Heart right ventricle (tissue), 16 donors: ENCODE data around the gene P3H3. TPM values are rescaled to one million over a fixed set of nuclear protein-coding genes. Genes with fewer than 3 reads are reported as not detected.
A peak's percentile ranks its signal among the peaks of the same experiment; 100 is the strongest.

Experiments
- ATAC-seq, 8 donors: fragments of 200-7000 bp; cut with Tn5 transposase; one replicate each; pipeline ENCODE4 v1.9.1; 2020; ENCODE audit warnings: mild to moderate bottlenecking in 8 of 8, moderate library complexity in 8 of 8, moderate number of reproducible peaks in 1 of 8
- DNase-seq, 2 donors: peaks; one replicate each; pipeline ENCODE4 v3.0.0-alpha.2; 2020
- H3K27ac ChIP-seq, 10 donors: fragments of 200-600 bp; sonication (generic) in 2 of 10; one replicate each; pipeline versions ENCODE4 v1.5.0 to v1.8.0; 2020 to 2022; ENCODE audit warnings: mild to moderate bottlenecking in 3 of 10
- H3K27me3 ChIP-seq, 7 donors: fragments of 200-600 bp; one replicate each; pipeline ENCODE4 v1.8.0; 2021 to 2022; ENCODE audit warnings: mild to moderate bottlenecking in 2 of 7
- H3K36me3 ChIP-seq, 9 donors: fragments of 200-600 bp; sonication (generic) in 1 of 9; one replicate each; pipeline versions ENCODE4 v1.5.0 to v1.8.0; 2020 to 2022; ENCODE audit warnings: mild to moderate bottlenecking in 2 of 9
- H3K4me1 ChIP-seq, 9 donors: fragments of 200-600 bp; sonication (generic) in 1 of 9; one replicate each; pipeline versions ENCODE4 v1.5.0 to v1.8.0; 2020 to 2022; ENCODE audit warnings: mild to moderate bottlenecking in 4 of 9
- H3K4me3 ChIP-seq, 10 donors: fragments of 200-600 bp; sonication (generic) in 2 of 10; one replicate each; pipeline versions ENCODE4 v1.5.0 to v1.8.0; 2020 to 2022; ENCODE audit warnings: mild to moderate bottlenecking in 7 of 10, moderate library complexity in 2 of 10
- H3K9me3 ChIP-seq, 11 donors: fragments of 200-600 bp in 10 of 11; sonication (generic) in 2 of 11; one replicate each; pipeline versions ENCODE4 v1.5.0 to v1.8.0; 2013 to 2022; ENCODE audit warnings: mild to moderate bottlenecking in 2 of 11, control low read depth in 1 of 11, moderate library complexity in 1 of 11
- CTCF ChIP-seq, 9 donors: fragments of 200-600 bp; sonication (generic) in 2 of 9; IDR thresholded peaks; one replicate each; pipeline versions ENCODE4 v1.5.0 to v1.8.0; 2021 to 2022; ENCODE audit warnings: antibody characterized with exemption in 9 of 9, mild to moderate bottlenecking in 5 of 9, moderate library complexity in 1 of 9
- WGBS, 2 donors: extraction: QIAGEN DNeasy Blood & Tissue Kit; methylation state at CpG; one replicate each; pipeline ENCODE4 v1.1.7; 2013; ENCODE audit warnings: inconsistent platforms in 1 of 2; 5-methylcytosine and 5-hydroxymethylcytosine counted together
- intact Hi-C, 10 donors: fragments of 100-400 bp; cut with DNase I; formaldehyde crosslinking; loops; one replicate each; pipeline versions ENCODE4 v1.11.1 to v1.14.2; 2022
- polyA plus RNA-seq, 2 donors: library from polyadenylated mRNA; stranded (reverse); fragments of 200-250 nt; gene quantifications; one replicate each; pipeline ENCODE4 v1.2.3, GENCODE V29; 2013
- total RNA-seq, 10 donors: library from RNA; stranded (reverse); fragmentation: NEBNext Ultra II Directional in 3 of 10; extraction: Animal tissue kit (Norgen Biotek cat#: 25700) in 3 of 10; gene quantifications; one replicate each; pipeline versions ENCODE4 v1.2.1 to v1.2.4, GENCODE V29; 2021 to 2023
- donor health status: Arrhythmogenic right ventricular cardiomyopathy.
- donor health status: ischemic (EF 13 %, LVEDD 7.1; RV severe dilation, severe dysfunction).
- donor health status: healthy with polysubstance abuse.
- donor health status: DM: no; HTN: yes; CAD: no.
- donor health status: DM: no; HTN: no; CAD: no.
- donor health status: ischemic (EF 25% LVEDD 6.9; RV normal size, moderate dysfunction).
- donor health status: ischemic (EF 25% LVEDD 5.7; RV mildly dilated, moderate dysfunction).
- donor health status: healthy.
- donor health status: DM: yes; HTN: yes; CAD: no.
- donor health status: Ischemic cardiomyopathy.
- donor health status: ischemic (EF 35%, LVEDD 5.7; RV mildly dilated, moderate dysfunction).
- donor health status: nonischemic (EF 11% LVEDD 7.7; RV severe dilation, severe dysfunction).
- donor health status: DM: yes; HTN: yes; CAD: no.
- donor health status: PGD.
- donor health status: ischemic (EF 29% LVEDD 5.4; RV normal size, mild dysfunction).
- donor health status: nonischemic (EF 23%, LVEDD 6.1; RV moderate dilation, normal function).

P3H3 gene
- total and polyA plus RNA-seq, 12 donors, result 6.4 to 37.8 (median 16.0) TPM

DNA sequence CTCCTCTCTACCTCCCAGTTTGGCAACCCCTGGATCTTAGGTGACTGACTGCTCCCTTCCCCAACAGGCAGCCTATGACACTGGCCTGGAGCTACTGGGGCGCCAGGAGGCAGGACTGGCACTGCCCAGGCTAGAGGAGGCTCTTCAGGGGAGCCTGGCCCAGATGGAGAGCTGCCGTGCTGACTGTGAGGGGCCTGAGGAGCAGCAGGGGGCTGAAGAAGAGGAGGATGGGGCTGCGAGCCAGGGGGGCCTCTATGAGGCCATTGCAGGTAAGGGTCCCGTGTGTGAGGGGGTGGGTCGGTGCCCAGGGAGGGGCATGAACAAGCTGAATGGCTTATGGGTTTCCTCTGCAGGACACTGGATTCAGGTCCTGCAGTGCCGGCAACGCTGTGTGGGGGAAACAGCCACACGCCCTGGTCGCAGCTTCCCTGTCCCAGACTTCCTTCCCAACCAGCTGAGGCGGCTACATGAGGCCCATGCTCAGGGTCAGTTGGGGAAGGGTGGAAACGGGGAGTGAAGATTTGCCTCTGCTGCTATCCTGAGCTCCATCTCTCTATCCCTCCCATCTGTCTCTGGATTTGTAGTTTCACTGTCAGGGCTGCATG, 2.2 kb downstream of the P3H3 start:
- intact Hi-C loops, result no loop called here
- Histone ChIP-seq H3K27ac (peak overlapping the region in 2 of 10 donors; percentile 87 to 90), H3K4me1 (peaks cover 8 to 62% (median 26%) of the 10 kb centered on the region in 9 donors)

DNA sequence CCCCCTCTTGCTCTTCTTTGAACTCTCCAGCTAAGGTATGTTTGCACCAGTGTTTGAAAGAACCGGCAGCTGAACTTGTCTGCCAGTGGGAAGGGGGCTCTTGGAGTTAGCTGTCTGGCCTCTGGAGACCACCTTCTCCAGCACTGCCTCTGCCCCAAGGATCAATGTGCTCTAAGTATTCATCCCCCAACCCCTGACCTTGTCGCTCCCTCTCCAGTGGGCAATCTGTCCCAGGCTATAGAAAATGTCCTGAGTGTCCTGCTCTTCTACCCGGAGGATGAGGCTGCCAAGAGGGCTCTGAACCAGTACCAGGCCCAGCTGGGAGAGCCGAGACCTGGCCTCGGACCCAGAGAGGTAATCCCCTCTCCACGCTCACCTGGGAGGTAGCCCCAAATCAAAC, 2.8 kb downstream of the P3H3 start:
- H3K9me3 ChIP-seq, result no peaks in the 10 kb centered on the region
- WGBS, 2 donors, result 88 to 93% methylated on average over 6 of the region's 6 CpGs
- intact Hi-C loops, result no loop called here
- no peak for TF ChIP-seq CTCF (IDR thresholded peaks at IDR 0.05)
- H3K4me1 ChIP-seq, result peaks cover 8 to 62% (median 24%) of the 10 kb centered on the region in 9 donors
- peaks cover 0 to 40% (median 0%) of the 10 kb centered on the region in 7 donors for H3K27me3 ChIP-seq
- H3K4me3 ChIP-seq, result no peak overlapping the region
- DNase-seq (no peak), ATAC-seq (no peak)
- peaks cover 0 to 45% (median 0%) of the 10 kb centered on the region in 9 donors for H3K36me3 ChIP-seq
- no peak overlapping the region for H3K27ac ChIP-seq

More for the DNA sequence above, 2.2 kb downstream of the P3H3 start:
- Histone ChIP-seq H3K9me3 (no peaks in the 10 kb centered on the region), H3K27me3 (peaks cover 0 to 40% (median 0%) of the 10 kb centered on the region in 7 donors), H3K4me3 (no peak overlapping the region), H3K36me3 (peaks cover 0 to 42% (median 0%) of the 10 kb centered on the region in 9 donors)
- no peak for TF ChIP-seq CTCF (IDR thresholded peaks at IDR 0.05)
- no peak for DNase-seq
- 83 to 84% methylated on average over 11 of the region's 11 CpGs for WGBS, 2 donors
- no peak for ATAC-seq

GRCh38 chr12:6831450-6831995, 3.3 kb downstream of the P3H3 start:
- WGBS, 2 donors, result 87 to 89% methylated on average over 12 of the region's 12 CpGs
- no peak for ATAC-seq
- Histone ChIP-seq H3K36me3 (peaks cover 0 to 49% (median 0%) of the 10 kb centered on the region in 9 donors), H3K27me3 (peaks cover 0 to 37% (median 0%) of the 10 kb centered on the region in 7 donors), H3K9me3 (no peaks in the 10 kb centered on the region), H3K4me1 (peaks cover 8 to 65% (median 24%) of the 10 kb centered on the region in 9 donors), H3K27ac (no peak overlapping the region), H3K4me3 (no peak overlapping the region)
- intact Hi-C loops, result no loop called here
- TF ChIP-seq CTCF (IDR thresholded peaks at IDR 0.05), result no peak
- DNase-seq, result no peak

DNA sequence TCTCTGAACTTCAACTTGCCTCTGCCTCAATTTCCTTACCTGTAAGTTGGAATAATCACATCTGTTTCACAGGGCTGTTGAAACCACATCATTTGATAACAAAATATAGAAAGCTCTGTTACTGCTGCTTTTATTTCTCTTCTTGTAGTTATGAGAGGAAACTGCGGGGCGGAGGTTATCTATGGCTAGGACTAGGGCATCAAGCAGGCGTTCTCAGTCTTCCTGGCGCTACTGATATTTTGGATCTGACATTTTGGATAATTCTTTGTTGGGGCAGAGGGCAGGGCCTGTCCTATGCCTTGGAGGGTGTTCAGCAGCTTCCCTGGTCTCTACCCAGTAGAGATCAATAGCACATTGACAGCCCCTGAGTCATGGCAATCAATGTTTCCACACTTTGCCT, 3.9 kb downstream of the P3H3 start:
- ATAC-seq (no peak), DNase-seq (no peak)
- peak overlapping the region in 2 of 10 donors; percentile 5 to 91 for H3K27ac ChIP-seq
- no peak overlapping the region for H3K4me3 ChIP-seq
- TF ChIP-seq CTCF (IDR thresholded peaks at IDR 0.05), result no peak
- peaks cover 0 to 55% (median 3%) of the 10 kb centered on the region in 9 donors for H3K36me3 ChIP-seq
- intact Hi-C loops, result no loop called here
- peaks cover 0 to 31% (median 0%) of the 10 kb centered on the region in 7 donors for H3K27me3 ChIP-seq
- H3K9me3 ChIP-seq, result no peaks in the 10 kb centered on the region
- 88 to 97% methylated on average over 4 of the region's 4 CpGs for WGBS, 2 donors
- H3K4me1 ChIP-seq, result peaks cover 5 to 64% (median 20%) of the 10 kb centered on the region in 9 donors
